Upper lobe of right lung (tissue), 1 donor: ENCODE measurements around the gene NDUFAF8. TPM values are rescaled to one million over a fixed set of nuclear protein-coding genes. Genes with fewer than 3 reads are reported as not detected.

Experiments
- ATAC-seq: fragments of 200-7000 bp; cut with Tn5 transposase; one replicate; pipeline ENCODE4 v1.9.1; 2020; ENCODE audit warnings: mild to moderate bottlenecking, moderate library complexity
- DNase-seq: peaks from one replicate; pipeline ENCODE4 v3.0.0-alpha.2; 2020
- H3K27ac ChIP-seq: fragments of 200-600 bp; one replicate; pipeline ENCODE4 v1.8.0; 2022
- H3K27me3 ChIP-seq: fragments of 200-600 bp; one replicate; pipeline ENCODE4 v1.8.0; 2022; ENCODE audit warnings: mild to moderate bottlenecking
- H3K36me3 ChIP-seq: fragments of 200-600 bp; one replicate; pipeline ENCODE4 v1.8.0; 2022
- H3K4me1 ChIP-seq: fragments of 200-600 bp; one replicate; pipeline ENCODE4 v1.8.0; 2022
- H3K4me3 ChIP-seq: fragments of 200-600 bp; one replicate; pipeline ENCODE4 v1.8.0; 2022; ENCODE audit warnings: mild to moderate bottlenecking
- H3K9me3 ChIP-seq: fragments of 200-600 bp; one replicate; pipeline ENCODE4 v1.8.0; 2022
- CTCF ChIP-seq: fragments of 200-600 bp; IDR thresholded peaks from one replicate; pipeline ENCODE4 v1.8.0; 2022; ENCODE audit warnings: antibody characterized with exemption
- intact Hi-C: fragments of 100-400 bp; cut with DNase I; formaldehyde crosslinking; loops from one replicate; pipeline ENCODE4 v1.11.0; 2022
- total RNA-seq: library from RNA; stranded (reverse); fragmentation: NEBNext Ultra II Directional; extraction: Animal tissue kit (Norgen Biotek cat#: 25700); gene quantifications from one replicate; pipeline ENCODE4 v1.2.1, GENCODE V29; 2021
- donor health status: DM: no; HTN: yes; CAD: no; lungs with severe emphysema.

The NDUFAF8 gene
- total RNA-seq, 1 donor from 2014 or later = 32.6 TPM

- H3K27me3 ChIP-seq = no peaks in the 10 kb centered on the region
- H3K4me1 ChIP-seq = peaks cover 8% of the 10 kb centered on the region
- intact Hi-C loops = no loop called here
- peaks cover 7% of the 10 kb centered on the region for H3K36me3 ChIP-seq
- no peak overlapping the region for H3K4me3 ChIP-seq
- no peak overlapping the region for H3K27ac ChIP-seq
- no peak for TF ChIP-seq CTCF
- DNase-seq (no peak), ATAC-seq (no peak)
- no peaks in the 10 kb centered on the region for H3K9me3 ChIP-seq
Measured at GRCh38 chr17:81199482-81199830, 39.7 kb upstream of the NDUFAF8 start.

GRCh38 chr17:81200201-81200600, 38.9 kb upstream of the NDUFAF8 start:
- intact Hi-C loops = no loop called here
- H3K27ac ChIP-seq = no peak overlapping the region
- DNase-seq (no peak), ATAC-seq (no peak)
- H3K9me3 ChIP-seq = no peaks in the 10 kb centered on the region
- no peak overlapping the region for H3K4me3 ChIP-seq
- no peak for TF ChIP-seq CTCF
- no peaks in the 10 kb centered on the region for H3K27me3 ChIP-seq
- peaks cover 7% of the 10 kb centered on the region for H3K36me3 ChIP-seq
- peaks cover 8% of the 10 kb centered on the region for H3K4me1 ChIP-seq

GRCh38 chr17:81200695-81201580, 38.2 kb upstream of the NDUFAF8 start:
- H3K36me3 ChIP-seq = peaks cover 7% of the 10 kb centered on the region
- no peaks in the 10 kb centered on the region for H3K27me3 ChIP-seq
- TF ChIP-seq CTCF = peak; percentile 66
- H3K27ac ChIP-seq = no peak overlapping the region
- ATAC-seq (peak; percentile 83), DNase-seq (no peak)
- intact Hi-C loops = no loop called here
- no peak overlapping the region for H3K4me3 ChIP-seq
- peaks cover 8% of the 10 kb centered on the region for H3K4me1 ChIP-seq
- no peaks in the 10 kb centered on the region for H3K9me3 ChIP-seq

- TF ChIP-seq CTCF = no peak
- Histone ChIP-seq H3K4me1 (peaks cover 8% of the 10 kb centered on the region), H3K4me3 (no peak overlapping the region), H3K27ac (no peak overlapping the region), H3K27me3 (no peaks in the 10 kb centered on the region), H3K36me3 (peaks cover 7% of the 10 kb centered on the region), H3K9me3 (no peaks in the 10 kb centered on the region)
- ATAC-seq (no peak), DNase-seq (no peak)
- intact Hi-C loops = no loop called here
Measured at GRCh38 chr17:81202318-81202717, 36.8 kb upstream of the NDUFAF8 start.

DNA sequence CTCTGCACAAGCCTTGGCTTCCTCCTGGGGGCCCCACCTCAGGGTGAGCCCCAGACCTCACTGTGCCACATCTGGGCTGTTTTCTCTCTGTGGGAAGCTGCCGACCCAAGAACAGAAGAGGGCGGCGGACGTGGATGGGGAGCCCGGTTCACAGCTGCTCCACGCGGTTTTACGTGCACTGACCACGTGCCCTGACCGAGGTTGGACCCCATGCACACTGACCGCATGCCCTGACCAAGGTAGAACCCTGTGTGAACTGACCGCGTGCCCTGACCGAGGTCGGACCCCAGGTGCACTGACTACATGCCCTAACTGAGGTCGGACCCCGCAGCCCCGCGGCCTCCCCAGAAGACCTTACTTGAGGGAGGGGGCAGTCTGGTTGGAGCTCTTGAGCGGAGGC, 36.0 kb upstream of the NDUFAF8 start:
- Histone ChIP-seq H3K4me3 (no peak overlapping the region), H3K4me1 (peaks cover 8% of the 10 kb centered on the region), H3K9me3 (no peaks in the 10 kb centered on the region), H3K27ac (no peak overlapping the region), H3K27me3 (no peaks in the 10 kb centered on the region), H3K36me3 (peaks cover 7% of the 10 kb centered on the region)
- DNase-seq (no peak), ATAC-seq (no peak)
- no peak for TF ChIP-seq CTCF
- intact Hi-C loops = no loop called here
